Measurements from ENCODE around the gene ZNF334.

Gene ZNF334

GRCh38 chr20:46484954-46485353 lies 28.4 kb downstream of the ZNF334 start:
- no peak for DNase-seq

GRCh38 chr20:46483879-46484278 lies 29.5 kb downstream of the ZNF334 start:
- DNase-seq: no peak

DNA sequence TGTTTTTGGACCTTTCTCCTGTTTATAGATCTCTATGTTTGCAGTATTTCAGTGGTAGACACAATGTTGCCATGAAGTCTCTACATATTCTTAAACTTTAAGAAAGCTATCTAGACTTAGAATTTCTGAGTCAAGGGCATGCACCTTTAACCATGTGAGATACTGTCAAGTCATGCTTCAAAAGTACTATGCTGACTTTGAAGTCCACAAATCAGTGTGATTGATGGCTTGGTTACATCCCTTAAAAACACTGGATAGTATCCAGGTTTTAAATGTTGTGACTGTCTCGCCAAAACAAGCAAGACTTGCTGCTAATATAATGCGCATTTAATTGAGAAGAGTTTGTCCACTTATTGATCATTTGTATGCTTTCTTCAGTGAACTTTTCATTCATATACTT lies 30.5 kb downstream of the ZNF334 start:
- no peak for DNase-seq

GRCh38 chr20:46477640-46478039 lies 35.7 kb downstream of the ZNF334 start:
- no peak for DNase-seq

DNA sequence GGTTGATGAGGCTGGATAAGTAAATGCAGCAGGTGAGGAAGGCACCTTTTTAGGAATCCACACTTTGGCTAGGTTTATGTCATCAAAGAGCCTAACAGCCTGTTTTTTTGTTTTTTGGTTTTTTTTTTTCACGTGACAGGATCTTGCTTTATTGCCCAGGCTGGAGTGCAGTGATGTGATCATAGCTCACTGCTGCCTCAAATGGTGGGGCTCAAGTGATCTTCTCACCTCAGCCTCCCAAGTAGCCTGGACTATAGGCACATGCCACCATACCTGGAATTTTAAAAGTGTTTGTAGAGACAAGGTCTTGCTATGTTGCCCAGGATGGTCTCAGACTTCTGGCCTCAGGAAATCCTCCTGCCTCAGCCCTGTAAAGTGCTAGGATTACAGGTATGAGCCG lies 36.1 kb downstream of the ZNF334 start:
- no peak for DNase-seq

- DNase-seq: no peak
Observed at GRCh38 chr20:46468508-46468907, 44.9 kb downstream of the ZNF334 start.

DNA sequence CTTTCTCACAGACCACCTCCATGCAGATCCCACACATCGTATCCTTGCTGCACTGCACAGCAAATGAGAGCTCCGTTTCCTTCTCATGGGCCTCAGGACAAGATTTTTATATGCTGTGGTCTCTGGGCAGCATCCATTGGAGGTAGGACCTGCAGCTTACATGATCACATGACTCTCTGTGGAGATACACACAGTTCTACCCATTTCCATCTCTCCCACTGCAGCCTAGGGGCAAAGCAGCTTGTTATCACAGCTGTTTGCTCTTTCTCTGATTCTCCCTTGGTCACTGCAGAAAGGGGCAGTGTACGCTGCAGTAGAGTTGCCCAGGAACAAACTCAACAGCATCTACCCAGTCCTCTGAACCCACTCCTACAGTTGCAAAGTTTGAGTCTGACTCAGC lies 48.9 kb downstream of the ZNF334 start:
- no peak for DNase-seq

GRCh38 chr20:46463852-46464251 lies 49.5 kb downstream of the ZNF334 start:
- DNase-seq: no peak

DNA sequence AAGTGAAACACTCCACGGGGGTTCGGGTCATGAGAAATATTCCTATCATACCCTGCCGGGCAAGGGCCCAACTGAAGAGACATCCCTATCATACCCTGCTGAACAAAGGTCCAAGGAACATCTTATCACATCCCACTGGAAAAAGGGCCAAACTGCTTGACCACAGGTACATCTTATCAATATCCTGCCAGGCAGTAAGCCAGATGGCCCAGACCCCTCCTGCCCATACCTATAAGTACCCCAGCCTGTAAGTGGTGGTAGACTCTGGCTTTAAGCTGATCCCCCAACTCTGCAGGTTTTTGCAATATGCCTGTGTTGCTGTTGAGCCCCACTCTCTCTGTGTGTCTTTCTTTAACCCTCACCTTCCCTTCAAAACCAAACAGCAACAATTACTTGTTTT lies 51.6 kb downstream of the ZNF334 start:
- no peak for DNase-seq

- DNase-seq: no peak
Observed at GRCh38 chr20:46458866-46459750, 54.3 kb downstream of the ZNF334 start.

DNA sequence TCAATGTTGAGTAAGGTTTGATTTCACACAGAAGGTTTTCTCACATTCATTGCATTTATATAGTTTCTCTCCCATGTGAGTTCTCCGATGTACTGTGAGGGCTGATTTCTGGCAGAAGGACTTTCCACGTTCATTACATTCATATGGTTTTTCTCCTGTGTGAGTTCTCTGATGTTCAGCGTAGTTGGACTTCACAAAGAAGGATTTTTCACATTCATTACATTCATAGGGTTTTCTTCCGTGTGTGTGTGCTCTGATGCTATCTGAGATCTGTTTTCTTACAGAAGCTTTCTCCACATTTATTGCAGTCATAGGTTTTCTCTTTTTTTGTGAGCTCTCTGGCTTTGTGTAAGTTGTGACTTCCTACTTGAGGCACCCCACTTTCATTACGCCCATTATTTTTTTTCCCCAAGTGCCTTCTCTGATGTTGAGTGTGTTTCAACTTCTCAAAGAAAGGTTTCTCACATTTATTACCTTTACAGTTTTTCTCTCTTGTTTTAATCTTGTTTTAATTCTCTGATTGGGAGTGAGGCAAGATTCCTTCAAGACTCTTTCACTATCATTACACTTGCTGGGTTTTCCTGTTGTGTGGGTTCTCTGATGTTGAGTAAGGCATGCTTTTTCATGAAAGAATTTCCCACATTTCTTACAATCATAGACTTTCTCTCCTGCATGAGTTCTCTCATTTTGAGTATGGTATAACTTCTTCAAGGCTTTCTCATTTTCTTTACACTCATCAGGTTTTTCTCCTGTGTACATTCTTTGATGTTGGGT lies 56.9 kb downstream of the ZNF334 start:
- no peak for DNase-seq

DNA sequence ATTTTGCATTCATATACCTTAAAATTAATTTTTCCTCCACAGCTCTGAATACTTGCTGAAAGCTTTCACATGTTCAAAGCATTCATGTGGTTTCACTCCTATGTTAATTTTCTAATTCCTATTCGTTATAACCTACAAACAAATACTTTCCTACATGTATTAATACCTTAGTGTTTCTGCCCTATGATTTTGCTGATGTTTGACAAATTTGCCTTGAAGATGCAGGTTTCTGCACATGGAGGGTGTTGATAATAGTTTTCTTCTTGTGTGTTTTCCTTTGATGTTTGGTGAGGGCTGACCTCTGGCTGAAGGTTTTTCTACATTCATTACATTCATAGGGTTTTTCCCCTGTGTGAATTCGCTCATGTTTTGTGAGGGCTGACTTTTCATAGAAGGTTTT lies 57.6 kb downstream of the ZNF334 start:
- DNase-seq: no peak
